Parathyroid adenoma (tissue), 2 donors: ENCODE results near the gene KRTAP10-10.
"Not testable (repeated sequence)": the region's sequence is repeated elsewhere in the genome, so short reads cannot be mapped to it uniquely, and the experiment has no call there.

ENCODE experiments used
- H2AFZ ChIP-seq: fragments of 300-600 bp; sonication (generic); one replicate; pipeline ENCODE4 v1.7.0; 2017; ENCODE audit warnings: antibody characterized with exemption, mild to moderate bottlenecking
- H3K27ac ChIP-seq: fragments of 300-600 bp; sonication (generic); one replicate; pipeline ENCODE4 v1.7.0; 2017
- H3K27me3 ChIP-seq: fragments of 300-600 bp; sonication (generic); one replicate; pipeline ENCODE4 v1.7.0; 2017; ENCODE audit warnings: low read length; ENCODE audit not compliant: control insufficient read depth, insufficient read depth
- H3K36me3 ChIP-seq: fragments of 300-600 bp; sonication (generic); one replicate; pipeline ENCODE4 v1.7.0; 2017; ENCODE audit warnings: low read length; ENCODE audit not compliant: control insufficient read depth, insufficient read depth
- H3K4me1 ChIP-seq: fragments of 300-600 bp; sonication (generic); one replicate; pipeline ENCODE4 v1.7.0; 2017; ENCODE audit warnings: control low read depth
- H3K4me2 ChIP-seq: fragments of 300-600 bp; sonication (generic); one replicate; pipeline ENCODE4 v1.7.0; 2017; ENCODE audit warnings: low read length
- H3K4me3 ChIP-seq: fragments of 300-600 bp; sonication (generic); one replicate; pipeline ENCODE4 v1.7.0; 2017; ENCODE audit warnings: low read depth, low read length
- H3K79me2 ChIP-seq: fragments of 300-600 bp; sonication (generic); one replicate; pipeline ENCODE4 v1.7.0; 2017; ENCODE audit warnings: control low read depth
- H3K9ac ChIP-seq: fragments of 300-600 bp; sonication (generic); one replicate; pipeline ENCODE4 v1.7.0; 2017; ENCODE audit warnings: mild to moderate bottlenecking
- H3K9me3 ChIP-seq: fragments of 300-600 bp; sonication (generic); one replicate; pipeline ENCODE4 v1.7.0; 2017; ENCODE audit warnings: low read length; ENCODE audit not compliant: control insufficient read depth
- TF ChIP-seq, protein P1 (sequence below): fragments of 300-600 bp; sonication (generic); IDR thresholded peaks from one replicate; pipeline ENCODE4 v1.7.0; 2017; ENCODE audit warnings: antibody characterized with exemption, mild to moderate bottlenecking
- donor health status: primary hyperparathyroidism.

The KRTAP10-10 gene

DNA sequence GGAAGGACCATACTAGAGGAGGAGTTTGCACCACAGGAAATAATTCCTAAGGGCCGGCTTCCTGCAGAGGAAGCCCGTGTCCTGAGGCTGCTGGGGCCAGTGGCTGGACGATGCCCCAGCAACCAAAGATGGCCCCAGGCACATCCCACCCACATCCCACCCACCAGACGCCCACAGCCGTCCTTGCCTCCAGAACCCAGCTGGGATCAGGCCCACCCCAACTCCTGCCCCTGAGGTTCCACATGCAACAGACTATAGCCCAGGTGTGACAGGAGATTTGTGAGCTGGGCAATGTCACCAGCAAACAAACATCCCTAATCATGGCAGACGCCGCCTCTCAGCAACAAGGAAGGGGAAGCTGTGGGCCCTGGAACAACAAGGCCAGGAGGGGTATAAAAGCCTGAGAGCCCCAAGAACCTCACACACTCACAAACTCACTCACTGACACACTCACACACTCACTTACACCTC, 10.4 kb upstream of the KRTAP10-10 start, which contains the start of gene KRTAP10-9:
Gene KRTAP10-9 (plus strand): TSS at position 421 of the 471 bp plus-strand sequence. CDS start 79 bp downstream, outside the sequence.
- Histone ChIP-seq H3K4me1 (no peaks in the 10 kb centered on the region), H3K79me2 (no peaks in the 10 kb centered on the region), H3K27me3 (no peaks in the 10 kb centered on the region), H3K27ac (no peak within 1 kb of the TSS), H3K36me3 (no peaks in the 10 kb centered on the region), H3K9ac (no peak within 1 kb of the TSS), H3K9me3 (no peaks in the 10 kb centered on the region), H2AFZ (no peak within 1 kb of the TSS), H3K4me2 (no peak within 1 kb of the TSS), H3K4me3 (no peak within 1 kb of the TSS)
- TF ChIP-seq, protein P1, sequence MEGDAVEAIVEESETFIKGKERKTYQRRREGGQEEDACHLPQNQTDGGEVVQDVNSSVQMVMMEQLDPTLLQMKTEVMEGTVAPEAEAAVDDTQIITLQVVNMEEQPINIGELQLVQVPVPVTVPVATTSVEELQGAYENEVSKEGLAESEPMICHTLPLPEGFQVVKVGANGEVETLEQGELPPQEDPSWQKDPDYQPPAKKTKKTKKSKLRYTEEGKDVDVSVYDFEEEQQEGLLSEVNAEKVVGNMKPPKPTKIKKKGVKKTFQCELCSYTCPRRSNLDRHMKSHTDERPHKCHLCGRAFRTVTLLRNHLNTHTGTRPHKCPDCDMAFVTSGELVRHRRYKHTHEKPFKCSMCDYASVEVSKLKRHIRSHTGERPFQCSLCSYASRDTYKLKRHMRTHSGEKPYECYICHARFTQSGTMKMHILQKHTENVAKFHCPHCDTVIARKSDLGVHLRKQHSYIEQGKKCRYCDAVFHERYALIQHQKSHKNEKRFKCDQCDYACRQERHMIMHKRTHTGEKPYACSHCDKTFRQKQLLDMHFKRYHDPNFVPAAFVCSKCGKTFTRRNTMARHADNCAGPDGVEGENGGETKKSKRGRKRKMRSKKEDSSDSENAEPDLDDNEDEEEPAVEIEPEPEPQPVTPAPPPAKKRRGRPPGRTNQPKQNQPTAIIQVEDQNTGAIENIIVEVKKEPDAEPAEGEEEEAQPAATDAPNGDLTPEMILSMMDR, result no peak

DNA sequence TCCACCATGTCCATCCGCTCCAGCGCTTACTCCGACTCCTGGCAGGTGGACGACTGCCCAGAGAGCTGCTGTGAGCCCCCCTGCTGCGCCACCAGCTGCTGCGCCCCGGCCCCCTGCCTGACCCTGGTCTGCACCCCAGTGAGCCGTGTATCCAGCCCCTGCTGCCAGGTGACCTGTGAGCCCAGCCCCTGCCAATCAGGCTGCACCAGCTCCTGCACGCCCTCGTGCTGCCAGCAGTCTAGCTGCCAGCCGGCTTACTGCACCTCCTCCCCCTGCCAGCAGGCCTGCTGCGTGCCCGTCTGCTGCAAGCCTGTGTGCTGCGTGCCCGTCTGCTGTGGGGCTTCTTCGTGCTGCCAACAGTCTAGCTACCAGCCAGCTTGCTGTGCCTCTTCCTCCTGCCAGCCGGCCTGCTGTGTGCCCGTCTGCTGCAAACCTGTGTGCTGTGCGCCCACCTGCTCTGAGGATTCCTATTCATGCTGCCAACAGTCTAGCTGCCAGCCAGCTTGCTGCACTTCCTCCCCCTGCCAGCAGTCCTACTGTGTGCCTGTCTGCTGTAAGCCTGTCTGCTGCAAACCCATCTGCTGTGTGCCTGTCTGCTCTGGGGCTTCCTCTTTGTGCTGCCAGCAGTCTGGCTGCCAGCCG, 9.9 kb upstream of the KRTAP10-10 start:
- not testable (repeated sequence) for H3K4me2 ChIP-seq, H3K9ac ChIP-seq, H2AFZ ChIP-seq, H3K36me3 ChIP-seq, H3K4me3 ChIP-seq, H3K79me2 ChIP-seq, H3K27me3 ChIP-seq, H3K9me3 ChIP-seq, H3K27ac ChIP-seq, H3K4me1 ChIP-seq

DNA sequence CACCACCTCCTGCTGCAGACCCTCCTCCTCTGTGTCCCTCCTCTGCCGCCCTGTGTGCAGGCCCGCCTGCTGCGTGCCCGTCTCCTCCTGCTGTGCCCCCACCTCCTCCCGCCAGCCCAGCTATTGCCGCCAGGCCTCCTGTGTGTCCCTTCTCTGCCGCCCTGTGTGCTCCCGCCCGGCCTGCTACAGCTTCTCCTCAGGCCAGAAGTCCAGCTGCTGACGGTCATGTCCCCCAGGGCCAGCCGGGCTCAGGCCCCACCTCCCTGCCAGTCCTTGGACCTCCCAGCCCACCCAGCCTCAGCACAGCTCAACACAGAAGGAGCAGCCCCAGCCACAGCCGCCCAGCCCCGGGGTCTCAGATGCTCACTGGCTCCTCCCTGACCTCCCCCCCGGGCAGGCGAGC, 9.3 kb upstream of the KRTAP10-10 start:
- H3K9ac ChIP-seq, H3K4me1 ChIP-seq, H3K79me2 ChIP-seq, H3K9me3 ChIP-seq, H3K27ac ChIP-seq, H3K36me3 ChIP-seq, H3K27me3 ChIP-seq, H2AFZ ChIP-seq, H3K4me3 ChIP-seq, H3K4me2 ChIP-seq: not testable (repeated sequence)

DNA sequence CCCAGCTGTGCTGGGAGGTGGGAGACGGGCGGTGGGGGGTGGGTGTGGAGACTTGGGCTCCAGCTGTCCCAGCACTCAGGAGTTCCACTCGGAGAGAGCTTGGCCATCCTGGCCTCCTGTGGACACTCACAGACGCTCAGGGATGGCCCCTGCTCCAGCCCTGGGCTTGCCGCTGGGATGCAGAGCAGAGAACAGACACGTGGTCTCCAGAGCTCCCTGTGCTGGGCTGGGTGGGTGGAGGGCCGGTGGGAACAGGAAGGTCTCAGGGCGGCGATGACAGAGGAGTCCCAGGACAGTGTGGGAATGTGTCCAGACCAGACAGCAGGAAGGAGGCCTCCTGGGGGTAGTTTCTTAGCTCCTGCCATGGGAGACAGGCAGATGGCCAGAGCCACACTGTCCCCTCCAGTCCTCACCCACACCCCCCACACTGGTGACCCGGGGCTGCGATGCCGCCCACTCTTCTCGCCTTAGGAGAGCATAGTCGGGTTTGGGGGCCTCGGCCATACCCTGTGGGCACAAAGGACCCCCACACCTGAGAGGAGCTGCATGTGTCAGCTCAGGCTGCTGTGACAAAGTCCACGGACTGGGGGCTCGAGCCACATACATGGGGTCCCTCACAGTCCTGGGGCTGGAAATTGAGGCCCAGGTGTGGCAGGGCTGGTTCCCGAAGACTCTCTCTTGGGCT, 8.3 kb upstream of the KRTAP10-10 start:
- no peaks in the 10 kb centered on the region for H3K4me1 ChIP-seq
- no peak overlapping the region for H2AFZ ChIP-seq
- no peaks in the 10 kb centered on the region for H3K9me3 ChIP-seq
- no peaks in the 10 kb centered on the region for H3K79me2 ChIP-seq
- no peak overlapping the region for H3K9ac ChIP-seq
- no peaks in the 10 kb centered on the region for H3K27me3 ChIP-seq
- TF ChIP-seq, protein P1, result no peak
- H3K4me2 ChIP-seq, result no peak overlapping the region
- H3K4me3 ChIP-seq, result no peak overlapping the region
- H3K27ac ChIP-seq, result no peak overlapping the region
- no peaks in the 10 kb centered on the region for H3K36me3 ChIP-seq

DNA sequence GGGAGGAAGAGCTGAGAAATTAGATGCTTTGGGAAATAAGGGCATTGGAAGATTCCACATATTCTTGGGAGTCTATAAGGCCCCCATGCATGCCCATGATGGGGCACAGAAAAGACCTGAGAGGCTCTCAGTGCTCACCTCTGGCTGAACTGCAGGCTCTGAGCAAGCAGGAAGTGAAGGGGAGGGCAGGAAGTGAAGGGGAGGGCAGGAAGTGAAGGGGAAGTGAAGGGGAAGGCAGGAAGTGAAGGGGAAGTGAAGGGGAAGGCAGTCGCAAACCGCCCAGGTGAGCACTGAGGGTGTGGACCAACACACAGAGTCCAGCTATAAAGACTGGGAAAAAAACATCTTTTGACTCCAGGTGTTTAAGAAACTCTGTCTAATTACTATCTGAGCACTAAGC, 6.7 kb upstream of the KRTAP10-10 start:
- TF ChIP-seq, protein P1, result no peak
- H3K4me1 ChIP-seq, result no peaks in the 10 kb centered on the region
- H3K27me3 ChIP-seq, result no peaks in the 10 kb centered on the region
- no peaks in the 10 kb centered on the region for H3K9me3 ChIP-seq
- H3K27ac ChIP-seq, result no peak overlapping the region
- H3K36me3 ChIP-seq, result no peaks in the 10 kb centered on the region
- H3K9ac ChIP-seq, result no peak overlapping the region
- no peak overlapping the region for H3K4me3 ChIP-seq
- no peak overlapping the region for H2AFZ ChIP-seq
- H3K4me2 ChIP-seq, result no peak overlapping the region
- H3K79me2 ChIP-seq, result no peaks in the 10 kb centered on the region
